BJ (cell line): Measurements from ENCODE around the gene PIK3R6. TPM values are rescaled to one million over a fixed set of nuclear protein-coding genes. Genes with fewer than 3 reads are reported as not detected.

ENCODE experiments used
- CTCF ChIA-PET: fragments of 350-600 bp; formaldehyde crosslinking; extraction: SDS; loops from one replicate; lab custom pipeline; 2021; ENCODE audit warnings: antibody characterized with exemption, inconsistent platforms; lab: Yijun Ruan, JAX
- POLR2A ChIA-PET: fragments of 300-600 bp; sonication (Branson Sonifier 250); formaldehyde crosslinking; extraction: SDS; loops from one replicate; lab custom pipeline; 2021; ENCODE audit warnings: antibody characterized with exemption; lab: Charles Lee
- DNase-seq: peaks from one replicate; pipeline ENCODE4 v3.0.0-alpha.2; 2011; ENCODE audit warnings: low read depth
- H3K27me3 ChIP-seq: 2 replicates; pipeline ENCODE4 v1.6.0; 2011; ENCODE audit warnings: low read length; ENCODE audit not compliant: control insufficient read depth, insufficient read depth
- H3K36me3 ChIP-seq: 2 replicates; pipeline ENCODE4 v1.5.1; 2011; ENCODE audit warnings: low read length; ENCODE audit not compliant: control insufficient read depth, insufficient read depth
- H3K4me3 ChIP-seq: 2 replicates; pipeline ENCODE4 v1.5.1; 2011; ENCODE audit warnings: low read depth, mild to moderate bottlenecking, control low read depth, low read length
- polyA plus RNA-seq: library from polyadenylated mRNA; depleted of rRNA; stranded (reverse); fragments of >200 nt; gene quantifications from 2 replicates; pipeline ENCODE4 v1.2.3, GENCODE V29; 2011
- TF ChIP-seq, protein P1 (sequence below): IDR thresholded peaks from 2 replicates; pipeline ENCODE4 v1.5.1; 2011; ENCODE audit warnings: low read depth, mild to moderate bottlenecking, control low read depth, inconsistent platforms, low read length, moderate library complexity; ENCODE audit not compliant: insufficient read depth

The PIK3R6 gene
- polyA plus RNA-seq, 1 experiment: not detected

DNA sequence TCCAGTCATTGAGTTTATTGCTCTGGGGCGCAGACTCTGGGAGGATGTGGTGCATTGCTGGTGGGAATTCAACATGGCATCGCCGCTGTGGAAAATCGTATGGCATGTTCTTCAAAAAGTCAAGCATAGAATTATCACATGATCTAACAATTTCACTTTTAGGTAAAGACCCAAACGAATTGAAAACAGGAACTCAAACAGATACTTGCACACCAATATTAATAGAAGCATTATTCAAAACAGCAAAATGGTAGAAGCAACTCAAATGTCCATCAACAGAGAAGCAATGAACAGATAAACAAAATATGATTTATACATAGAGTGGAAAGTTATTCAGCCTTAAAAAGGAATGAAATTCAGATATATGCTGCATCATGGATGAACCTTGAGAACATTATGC, 15.9 kb downstream of the PIK3R6 start:
- POLR2A ChIA-PET: no interaction called here
- TF ChIP-seq, protein P1, sequence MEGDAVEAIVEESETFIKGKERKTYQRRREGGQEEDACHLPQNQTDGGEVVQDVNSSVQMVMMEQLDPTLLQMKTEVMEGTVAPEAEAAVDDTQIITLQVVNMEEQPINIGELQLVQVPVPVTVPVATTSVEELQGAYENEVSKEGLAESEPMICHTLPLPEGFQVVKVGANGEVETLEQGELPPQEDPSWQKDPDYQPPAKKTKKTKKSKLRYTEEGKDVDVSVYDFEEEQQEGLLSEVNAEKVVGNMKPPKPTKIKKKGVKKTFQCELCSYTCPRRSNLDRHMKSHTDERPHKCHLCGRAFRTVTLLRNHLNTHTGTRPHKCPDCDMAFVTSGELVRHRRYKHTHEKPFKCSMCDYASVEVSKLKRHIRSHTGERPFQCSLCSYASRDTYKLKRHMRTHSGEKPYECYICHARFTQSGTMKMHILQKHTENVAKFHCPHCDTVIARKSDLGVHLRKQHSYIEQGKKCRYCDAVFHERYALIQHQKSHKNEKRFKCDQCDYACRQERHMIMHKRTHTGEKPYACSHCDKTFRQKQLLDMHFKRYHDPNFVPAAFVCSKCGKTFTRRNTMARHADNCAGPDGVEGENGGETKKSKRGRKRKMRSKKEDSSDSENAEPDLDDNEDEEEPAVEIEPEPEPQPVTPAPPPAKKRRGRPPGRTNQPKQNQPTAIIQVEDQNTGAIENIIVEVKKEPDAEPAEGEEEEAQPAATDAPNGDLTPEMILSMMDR: no peak
- CTCF ChIA-PET: no interaction called here
- no peaks in the 10 kb centered on the region for H3K27me3 ChIP-seq
- no peak overlapping the region for H3K4me3 ChIP-seq
- no peaks in the 10 kb centered on the region for H3K36me3 ChIP-seq
- DNase-seq: no peak

- no peak for DNase-seq
- ChIA-PET POLR2A (interaction anchor here (0.7 kb wide), 1 partner anchor 10 kb away, joined by 3 read pairs; no protein-coding TSS in a partner anchor), CTCF (interaction anchor here (0.9 kb wide), 1 partner anchor 16 kb away, joined by 3 read pairs; no protein-coding TSS in a partner anchor)
- H3K4me3 ChIP-seq: no peak overlapping the region
- no peaks in the 10 kb centered on the region for H3K36me3 ChIP-seq
- TF ChIP-seq, protein P1: no peak
- no peaks in the 10 kb centered on the region for H3K27me3 ChIP-seq
Observed at GRCh38 chr17:8849311-8850041, 18.0 kb downstream of the PIK3R6 start.

GRCh38 chr17:8847891-8848290, 19.6 kb downstream of the PIK3R6 start:
- H3K4me3 ChIP-seq: no peak overlapping the region
- CTCF ChIA-PET: no interaction called here

GRCh38 chr17:8846768-8847211, 20.7 kb downstream of the PIK3R6 start:
- DNase-seq: no peak
- 0 out of 2 replicates have a peak, but pooled peaks cover 1% of the 10 kb centered on the region for H3K27me3 ChIP-seq
- TF ChIP-seq, protein P1: no peak
- no peak overlapping the region for H3K4me3 ChIP-seq
- POLR2A ChIA-PET: no interaction called here
- CTCF ChIA-PET: no interaction called here
- no peaks in the 10 kb centered on the region for H3K36me3 ChIP-seq

More at GRCh38 chr17:8847891-8848290, 19.6 kb downstream of the PIK3R6 start:
- DNase-seq: no peak
- Histone ChIP-seq H3K36me3 (no peaks in the 10 kb centered on the region), H3K27me3 (no peaks in the 10 kb centered on the region)
- POLR2A ChIA-PET: no interaction called here
- TF ChIP-seq, protein P1: no peak

GRCh38 chr17:8844229-8845218, 22.9 kb downstream of the PIK3R6 start:
- Histone ChIP-seq H3K36me3 (no peaks in the 10 kb centered on the region), H3K27me3 (peaks cover 1% of the 10 kb centered on the region; the same call in 1 of the 2 replicates), H3K4me3 (no peak overlapping the region)
- ChIA-PET POLR2A (no interaction called here), CTCF (no interaction called here)
- no peak for DNase-seq
- TF ChIP-seq, protein P1: no peak
